ENCODE results near the gene FKBP15. TPM values are rescaled to one million over a fixed set of nuclear protein-coding genes. Genes with fewer than 3 reads are reported as not detected.
"Not testable (repeated sequence)": the region's sequence is repeated elsewhere in the genome, so short reads cannot be mapped to it uniquely, and the experiment has no call there.

The FKBP15 gene
- total and polyA plus RNA-seq, 2 of the 4 experiments (the other 2 are of a cell fraction), result 20.4 to 25.5 TPM

DNA sequence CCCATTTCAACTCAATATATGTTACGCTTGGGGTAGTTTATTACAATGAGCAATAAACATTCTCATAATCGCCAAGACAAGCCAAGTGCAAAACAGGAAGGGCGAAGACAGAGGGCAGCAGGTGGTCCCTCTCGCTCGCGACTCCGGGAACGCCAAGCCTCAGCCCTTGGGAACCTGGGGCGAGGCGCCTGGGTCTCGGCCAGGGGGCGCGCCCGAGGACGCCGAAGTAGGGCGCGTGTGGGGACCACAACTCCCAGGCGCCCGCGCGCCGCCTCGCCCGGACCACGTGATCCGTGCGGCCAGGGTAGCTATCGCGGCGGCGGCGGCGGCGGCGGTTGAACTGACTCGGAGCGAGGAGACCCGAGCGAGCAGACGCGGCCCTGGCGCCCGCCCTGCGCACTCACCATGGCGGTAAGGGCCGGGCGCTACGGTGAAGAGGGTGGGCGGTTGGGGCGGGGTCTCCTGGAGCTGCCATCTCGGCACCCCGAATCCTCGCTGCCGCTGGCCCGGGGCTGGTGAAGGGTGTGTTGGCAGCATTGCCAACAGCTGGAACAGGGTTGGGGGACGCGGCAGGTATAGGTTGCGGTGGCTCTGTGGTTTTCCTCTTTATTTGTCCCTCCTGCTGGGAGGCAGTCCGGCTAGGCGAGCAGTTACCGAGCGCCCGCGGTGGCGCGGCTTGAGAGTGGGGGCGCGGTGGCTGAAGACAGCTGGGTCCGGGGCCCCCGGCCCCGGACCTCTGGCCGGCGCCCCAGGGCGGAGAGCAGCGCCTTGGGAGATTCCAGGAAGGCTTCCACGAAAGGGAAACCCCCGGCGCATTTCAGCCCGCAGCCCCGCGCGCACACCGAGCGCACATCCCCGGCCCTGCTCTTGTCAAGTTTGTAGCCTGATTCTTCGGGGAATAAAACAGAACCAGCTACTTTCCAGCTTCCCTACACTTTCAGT, 70.1 kb downstream of the FKBP15 start, which contains the start of gene SLC31A2 (continued):
- TF ChIP-seq MXI1 (IDR thresholded peaks at IDR 0.05; ENCODE audit: borderline replicate concordance, low read depth, low read length) (0 out of 2 replicates have a peak, but pooled peaks have one; percentile 34), MAFK (IDR thresholded peaks at IDR 0.05; ENCODE audit: low read depth, low read length) (no peak), BHLHE40 (IDR thresholded peaks at IDR 0.05; ENCODE audit: low read depth, low read length) (no peak), RCOR1 (IDR thresholded peaks at IDR 0.05; ENCODE audit: insufficient replicate concordance, low read length) (no peak)

DNA sequence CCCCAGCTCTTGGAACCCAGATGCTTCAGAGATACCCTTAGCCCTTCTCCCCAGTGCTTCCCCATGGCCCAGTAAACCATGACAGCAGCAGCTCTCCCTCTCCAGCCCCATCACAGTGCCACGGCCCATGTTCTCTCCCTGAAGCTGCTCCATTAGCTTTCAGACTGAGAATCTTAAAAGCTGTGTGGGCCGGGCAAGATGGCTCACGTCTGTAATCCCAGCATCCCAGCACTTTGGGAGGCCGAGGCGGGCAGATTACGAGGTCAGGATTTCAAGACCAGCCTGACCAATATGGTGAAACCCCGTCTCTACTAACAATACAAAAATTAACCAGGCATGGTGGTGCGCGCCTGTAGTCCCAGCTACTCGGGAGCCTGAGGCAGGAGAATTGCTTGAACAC, 71.5 kb downstream of the FKBP15 start:
- dilution Hi-C loops (cut with HindIII; ENCODE audit: low sequenced_read_pairs, unreplicated experiment); H3K4me2 ChIP-seq (ENCODE audit: low read depth, low read length); in situ Hi-C loops (cut with MboI; ENCODE audit: low sequenced_read_pairs); H3K14ac ChIP-seq (replicated peaks; ENCODE audit: low read depth, low read length); H3K4me3 ChIP-seq (ENCODE audit: insufficient read depth, low read depth, low read length); H3K23ac ChIP-seq (ENCODE audit: low read depth, low read length); H3K18ac ChIP-seq (ENCODE audit: low read depth, low read length); H4K8ac ChIP-seq (ENCODE audit: low read depth in 2 of 2, low read length in 2 of 2); H4K91ac ChIP-seq (ENCODE audit: insufficient read depth, low read depth, low read length); H2BK20ac ChIP-seq (ENCODE audit: low read depth, low read length); H3K9me1 ChIP-seq (ENCODE audit: insufficient read depth, low read length); H3K4ac ChIP-seq (ENCODE audit: low read depth, low read length); intact Hi-C loops (cut with micrococcal nuclease); H2BK5ac ChIP-seq (ENCODE audit: low read depth, low read length, poor library complexity, severe bottlenecking); H3K27ac ChIP-seq (ENCODE audit: insufficient read depth, low read length); ATAC-seq (ENCODE audit: low read depth); H3K36me3 ChIP-seq (ENCODE audit: control insufficient read depth, insufficient read depth, low read length); DNase-seq; H3K4me1 ChIP-seq (ENCODE audit: control insufficient read depth, insufficient read depth, low read length); H2AFZ ChIP-seq (replicated peaks; ENCODE audit: low read length, poor library complexity); POLR2A ChIA-PET (ENCODE audit: unreplicated experiment); H2BK15ac ChIP-seq (ENCODE audit: low read depth, low read length); BruUV-seq (replicated peaks); H4K20me1 ChIP-seq (ENCODE audit: insufficient read depth, low read length); H3K56ac ChIP-seq (ENCODE audit: extremely low read depth, insufficient read depth, low read length); H2AK5ac ChIP-seq (ENCODE audit: low read depth, low read length); H3K9me3 ChIP-seq (ENCODE audit: control insufficient read depth, insufficient read depth, low read length); H2AK9ac ChIP-seq (replicated peaks; ENCODE audit: low read depth, low read length, poor library complexity); H3K9ac ChIP-seq (ENCODE audit: low read depth, low read length); H2BK120ac ChIP-seq (ENCODE audit: low read depth, low read length); CTCF ChIA-PET; H4K5ac ChIP-seq (ENCODE audit: low read depth, low read length): not testable (repeated sequence)
- Histone ChIP-seq H3K27me3 (ENCODE audit: control insufficient read depth, insufficient read depth, low read length) (peaks cover 16% of the 10 kb centered on the region), H3K79me1 (ENCODE audit: low read depth in 1 of 2, low read length in 2 of 2) (peaks cover 0 to 15% of the 10 kb centered on the region in 2 experiments; a peak in 2 of 4 replicates)
- 14% methylated on average over 1 of the region's 10 CpGs; no CpG with 5 or more reads in 1 of the 2 experiments for WGBS, 2 experiments (ENCODE audit: extremely low coverage in 2 of 2, insufficient read length in 1 of 2)

All from IMR-90 (cell line).